GM12891 (cell line): Measurements from ENCODE around the gene PRKG2.

Experiments
- DNase-seq: peaks from one replicate; pipeline ENCODE4 v3.0.0; 2011; ENCODE audit warnings: low spot score; ENCODE audit not compliant: insufficient read length
- FAIRE-seq: peaks from 2 replicates; lab custom pipeline; 2011; peaks lifted over from hg19 to GRCh38; lab: Jason Lieb, UNC
- PAX5 ChIP-seq: IDR thresholded peaks from 2 replicates; pipeline ENCODE4 v1.6.1; 2011; ENCODE audit warnings: low read length, moderate library complexity, mild to moderate bottlenecking; ENCODE audit not compliant: insufficient read depth, severe bottlenecking
- POLR2A ChIP-seq: IDR thresholded peaks from 2 replicates; pipeline ENCODE4 v1.6.1; 2011; ENCODE audit warnings: low read depth, low read length, control low read depth
- POLR2AphosphoS5 ChIP-seq: IDR thresholded peaks from 2 replicates; pipeline ENCODE4 v1.6.1; 2011; ENCODE audit warnings: low read depth, low read length, control low read depth
- POU2F2 ChIP-seq: IDR thresholded peaks from 2 replicates; pipeline ENCODE4 v1.6.1; 2011; ENCODE audit warnings: low read depth, mild to moderate bottlenecking, control low read depth, low read length, moderate library complexity
- SPI1 ChIP-seq: IDR thresholded peaks from 2 replicates; pipeline ENCODE4 v1.6.1; 2011; ENCODE audit warnings: low read depth, low read length, control low read depth
- TAF1 ChIP-seq: IDR thresholded peaks from 2 replicates; pipeline ENCODE4 v1.6.1; 2011; ENCODE audit warnings: low read depth, low read length, control low read depth

The PRKG2 gene

DNA sequence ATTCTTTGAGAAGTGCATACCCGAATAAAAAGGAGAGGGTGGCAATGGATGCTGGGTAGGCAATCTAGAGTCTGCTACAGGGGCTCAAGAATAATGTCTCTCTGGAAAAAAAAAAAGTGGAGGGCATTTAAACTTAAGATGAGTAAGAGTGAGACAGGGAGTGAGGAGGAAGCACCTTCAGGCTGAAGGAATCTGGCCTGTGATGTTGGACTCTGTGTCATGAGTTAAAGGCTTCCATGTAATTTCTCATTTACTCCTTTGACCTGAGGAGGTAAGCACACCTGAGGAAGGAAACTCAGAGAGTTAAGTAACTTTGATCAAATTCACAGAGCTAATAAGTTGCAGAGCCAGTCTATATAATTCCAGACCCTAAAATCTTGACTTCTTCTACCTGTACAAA is 3.2 kb upstream of the PRKG2 start:
- FAIRE-seq = no peak
- TF ChIP-seq POLR2A (no peak), TAF1 (no peak), PAX5 (no peak), POU2F2 (no peak), SPI1 (no peak), POLR2AphosphoS5 (no peak)
- DNase-seq = no peak

DNA sequence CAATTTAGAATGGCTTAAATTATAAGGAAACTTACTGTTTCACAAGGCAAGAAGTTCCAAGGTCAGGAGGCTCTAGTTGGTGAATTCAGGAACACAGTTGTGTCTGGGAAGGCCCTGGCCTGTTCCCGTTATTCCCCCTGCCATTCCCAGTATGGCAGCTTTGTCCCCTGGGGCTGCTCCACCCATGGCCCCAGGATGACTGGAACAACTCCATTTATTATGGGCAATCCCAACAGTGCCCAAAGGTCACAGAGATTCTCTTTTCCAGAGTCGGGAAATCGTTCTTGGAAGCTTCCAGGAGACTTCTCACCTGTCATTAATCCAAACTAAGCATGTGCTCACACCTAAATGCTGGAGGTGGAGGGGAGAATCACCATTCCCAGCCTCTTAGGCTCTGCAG is 2.8 kb upstream of the PRKG2 start:
- TF ChIP-seq PAX5 (no peak), POLR2A (no peak), SPI1 (no peak), POLR2AphosphoS5 (no peak), POU2F2 (no peak), TAF1 (no peak)
- DNase-seq = no peak
- no peak for FAIRE-seq

DNA sequence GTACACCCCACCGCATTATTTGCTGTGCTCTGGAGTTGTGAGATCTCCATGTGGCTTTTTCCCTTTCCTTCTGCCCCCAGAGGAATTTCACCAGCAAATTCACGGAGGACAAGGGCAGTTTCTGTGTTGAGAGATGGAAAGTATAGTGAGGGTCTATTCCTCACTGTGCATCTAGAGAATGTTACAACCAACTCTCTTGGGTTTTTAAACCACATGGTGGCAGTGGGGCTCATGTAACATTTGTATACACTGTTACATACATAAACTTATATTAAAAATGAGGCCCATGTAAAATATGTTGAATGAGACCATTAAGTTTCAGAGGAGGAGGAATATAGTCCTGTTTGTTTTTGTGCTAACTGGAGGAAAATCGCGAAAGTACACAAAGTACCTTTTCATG is 909 bp upstream of the PRKG2 start:
- no peak for DNase-seq

DNA sequence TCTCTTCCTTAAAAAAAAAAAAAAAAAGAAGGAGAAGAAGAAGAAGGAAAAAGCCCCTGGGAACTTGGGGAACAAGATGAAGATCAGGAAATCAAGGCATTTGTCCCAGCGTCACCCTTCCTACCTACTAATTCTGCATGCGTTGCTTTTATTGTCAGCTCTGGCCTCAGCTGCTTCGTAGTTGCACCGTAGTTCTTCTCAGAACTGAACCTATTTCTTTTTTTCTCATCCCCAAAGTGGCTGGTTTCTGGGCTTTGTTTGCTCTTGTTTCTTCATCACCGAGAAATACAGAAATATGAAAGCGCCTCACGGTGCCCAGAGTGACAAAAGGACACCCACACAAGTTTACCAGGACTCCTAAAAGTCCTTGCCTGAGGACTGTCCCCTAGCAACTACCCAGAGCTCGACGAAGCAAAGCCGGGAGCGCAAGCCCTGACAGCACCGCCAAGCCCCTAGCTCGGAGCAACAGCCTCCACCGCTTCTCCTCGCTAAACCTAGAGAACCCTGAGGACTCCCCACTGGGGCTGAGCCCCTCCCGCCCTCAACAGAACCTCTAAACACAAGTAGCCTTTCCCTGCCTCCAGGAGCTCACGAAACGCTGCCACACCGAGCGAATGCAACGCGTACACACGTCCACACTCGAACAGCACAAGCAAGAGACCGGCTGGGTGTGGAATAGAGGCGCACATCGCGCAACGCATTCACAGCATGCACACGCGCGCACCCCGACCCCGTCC is 710 bp downstream of the PRKG2 start:
- TF ChIP-seq POLR2AphosphoS5 = no peak
- TF ChIP-seq POU2F2 = no peak
- TF ChIP-seq SPI1 = no peak
- no peak for TF ChIP-seq TAF1
- no peak for TF ChIP-seq POLR2A
- TF ChIP-seq PAX5 = no peak
- no peak for FAIRE-seq
- no peak for DNase-seq

More for the DNA sequence above, 909 bp upstream of the PRKG2 start:
- TF ChIP-seq TAF1 (no peak), PAX5 (no peak)
- no peak for FAIRE-seq

DNA sequence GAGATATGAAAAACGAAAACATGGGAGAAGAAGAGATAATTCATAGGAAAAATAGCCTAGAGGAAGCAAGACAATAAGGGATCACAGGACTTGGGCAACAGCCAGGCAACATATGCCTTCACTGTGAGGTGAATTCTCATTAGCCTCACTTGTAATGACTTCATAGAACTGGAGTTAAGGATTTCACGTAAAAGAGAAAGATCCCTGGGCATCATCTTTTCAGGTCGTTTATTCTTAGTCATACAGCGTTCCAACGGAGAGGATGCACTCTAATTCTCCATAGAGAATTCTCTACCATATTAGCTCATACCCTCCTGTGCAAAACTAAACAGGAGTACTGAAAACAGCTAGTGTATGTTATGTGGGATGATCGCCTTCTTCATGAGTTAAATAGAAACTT is 1.4 kb downstream of the PRKG2 start:
- no peak for TF ChIP-seq POU2F2
- no peak for TF ChIP-seq TAF1
- no peak for TF ChIP-seq POLR2A
- TF ChIP-seq SPI1 = no peak
- TF ChIP-seq POLR2AphosphoS5 = no peak
- TF ChIP-seq PAX5 = no peak
- FAIRE-seq = no peak
- DNase-seq = no peak

DNA sequence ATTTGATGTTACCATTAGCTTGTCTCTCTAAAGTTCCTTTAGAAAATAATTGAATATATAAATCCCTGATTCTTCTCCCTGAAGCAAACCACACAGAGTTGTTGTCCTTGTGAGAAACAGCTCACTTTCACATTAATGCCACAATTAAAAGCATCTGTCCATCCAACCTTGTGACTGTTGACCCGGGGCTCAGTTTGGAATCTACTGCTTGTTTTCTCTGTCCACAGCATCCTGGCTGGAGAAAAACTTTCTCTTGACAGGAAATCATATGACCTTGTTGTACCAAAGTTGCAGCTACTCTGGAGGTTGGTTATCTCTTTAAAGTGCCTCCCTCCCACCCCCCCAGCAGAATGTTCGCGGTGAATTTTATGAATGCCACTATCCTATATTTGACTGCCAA is 3.1 kb downstream of the PRKG2 start:
- FAIRE-seq (no peak), DNase-seq (no peak)
- no peak for TF ChIP-seq POLR2A
- TF ChIP-seq PAX5 = no peak
- TF ChIP-seq SPI1 = no peak
- no peak for TF ChIP-seq POLR2AphosphoS5

DNA sequence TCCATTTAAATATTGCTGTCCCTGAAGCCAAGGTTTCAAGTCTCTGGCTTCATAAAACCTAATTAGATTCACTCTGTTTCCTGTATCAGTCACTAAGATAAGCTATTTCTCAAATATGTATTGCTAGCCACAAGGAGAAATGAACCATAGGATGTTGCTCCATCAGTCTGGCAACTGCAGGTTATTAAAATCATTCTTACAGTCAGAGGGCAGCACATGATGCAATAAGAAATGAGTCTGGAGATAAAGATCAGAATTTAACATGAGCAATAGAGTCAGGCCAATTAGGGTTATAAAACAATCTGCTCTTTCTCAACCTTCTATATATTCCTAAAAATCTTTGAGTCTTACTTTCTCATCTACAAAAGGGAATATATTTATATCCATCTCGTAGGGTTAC is 7.2 kb downstream of the PRKG2 start:
- TF ChIP-seq POLR2AphosphoS5 (no peak), PAX5 (no peak), SPI1 (no peak), TAF1 (no peak), POLR2A (no peak)
- FAIRE-seq (no peak), DNase-seq (no peak)

DNA sequence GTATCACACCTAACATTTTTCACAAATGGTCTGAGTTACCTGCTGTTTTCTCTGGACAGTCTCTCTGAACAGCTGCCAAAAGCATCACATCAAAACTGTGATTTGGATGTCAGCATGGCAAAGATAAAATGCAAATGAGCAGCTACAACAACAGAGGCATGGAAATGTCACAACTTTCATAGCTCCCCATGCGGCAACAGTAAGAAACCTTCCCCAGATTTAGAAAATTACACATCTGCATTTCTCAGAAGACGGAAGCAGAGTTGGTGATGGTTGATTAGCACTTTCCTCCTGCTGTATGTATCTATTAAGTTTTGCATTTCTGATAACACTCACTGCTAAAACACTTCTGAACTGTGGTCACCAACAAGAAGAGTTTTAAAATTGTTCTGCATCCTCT is 9.7 kb downstream of the PRKG2 start:
- DNase-seq = no peak
- no peak for TF ChIP-seq PAX5
- no peak for TF ChIP-seq POLR2A
- no peak for TF ChIP-seq POU2F2
- TF ChIP-seq TAF1 = no peak
- no peak for TF ChIP-seq POLR2AphosphoS5
- TF ChIP-seq SPI1 = no peak
- no peak for FAIRE-seq

DNA sequence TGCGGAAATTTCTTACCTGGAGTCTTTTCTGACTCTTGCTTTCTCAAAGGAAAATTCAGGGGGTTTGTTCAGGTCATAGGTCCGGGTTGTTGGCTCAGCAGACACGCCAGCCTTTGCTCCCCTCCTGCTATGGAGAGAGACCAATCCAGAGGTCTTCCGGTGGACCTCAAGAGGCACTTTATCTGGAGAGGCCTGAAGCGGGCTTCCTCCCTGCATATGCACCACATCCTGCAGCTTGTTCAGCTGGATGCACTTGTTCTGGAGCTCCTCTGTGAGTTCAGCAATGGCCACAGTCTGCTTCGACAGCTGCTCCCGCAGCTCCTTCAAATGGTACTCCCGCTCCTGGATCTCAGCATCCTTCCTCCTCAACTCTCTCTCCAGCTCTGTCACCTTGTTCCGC is 10.5 kb downstream of the PRKG2 start:
- DNase-seq (no peak), FAIRE-seq (no peak)
- no peak for TF ChIP-seq POLR2AphosphoS5
- no peak for TF ChIP-seq PAX5
- no peak for TF ChIP-seq TAF1
- no peak for TF ChIP-seq SPI1
- no peak for TF ChIP-seq POLR2A
- TF ChIP-seq POU2F2 = no peak

DNA sequence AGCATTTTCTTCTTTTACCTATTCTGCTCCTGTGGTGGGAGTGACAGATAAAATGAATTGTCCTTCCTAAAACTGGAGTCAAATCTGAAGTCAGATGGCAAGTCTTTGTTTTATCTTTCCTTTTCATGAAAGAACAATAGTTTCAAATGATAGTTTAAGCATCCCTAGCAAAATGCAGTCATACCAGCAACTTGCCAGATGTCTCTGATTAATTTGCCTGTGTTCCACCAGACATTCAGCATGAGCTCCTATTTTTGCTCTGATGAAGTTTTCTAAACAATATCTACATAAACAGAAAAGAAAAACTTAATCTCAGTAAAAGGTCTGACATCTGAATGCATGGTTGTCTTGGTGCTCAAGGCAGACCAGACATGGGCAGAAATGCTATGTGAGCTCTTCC is 15.2 kb downstream of the PRKG2 start:
- FAIRE-seq (no peak), DNase-seq (no peak)
- TF ChIP-seq SPI1 = no peak
- TF ChIP-seq POU2F2 = no peak
- no peak for TF ChIP-seq POLR2A
- TF ChIP-seq POLR2AphosphoS5 = no peak
- no peak for TF ChIP-seq TAF1
- TF ChIP-seq PAX5 = no peak
